ENCODE results near the gene SLC38A4.

Gene SLC38A4

GRCh38 chr12:46814143-46814542 is 11.7 kb downstream of the SLC38A4 start:
- no peak overlapping the region for H3K4me2 ChIP-seq (ENCODE audit: low read depth, low read length)
- no peaks in the 10 kb centered on the region for H3K9me3 ChIP-seq (replicated peaks; ENCODE audit: insufficient read depth, low read length)
- no peak for DNase-seq
- H3K27me3 ChIP-seq (replicated peaks; ENCODE audit: insufficient read depth, low read length) = no peaks in the 10 kb centered on the region
- no peak overlapping the region for H3K4me3 ChIP-seq (ENCODE audit: low read length)
- H3K79me2 ChIP-seq (ENCODE audit: low read length) = no peaks in the 10 kb centered on the region
- no peaks in the 10 kb centered on the region for H3K4me1 ChIP-seq (ENCODE audit: low read length)
- H3F3A ChIP-seq (ENCODE audit: insufficient read depth, low read length) = no peaks in the 10 kb centered on the region
- no peaks in the 10 kb centered on the region for H3K9me2 ChIP-seq (replicated peaks; ENCODE audit: insufficient read depth, low read length)
- H3K36me3 ChIP-seq (replicated peaks; ENCODE audit: insufficient read depth, low read length) = no peaks in the 10 kb centered on the region
- no peaks in the 10 kb centered on the region for H4K20me1 ChIP-seq (ENCODE audit: insufficient read depth, low read length)
- TF ChIP-seq EZH2phosphoT487 (IDR thresholded peaks at IDR 0.05; ENCODE audit: low read length) (no peak), EZH2 (optimal IDR thresholded peaks at IDR 0.05; ENCODE audit: low read depth, low read length) (no peak)
- TF ChIP-seq, protein P1, sequence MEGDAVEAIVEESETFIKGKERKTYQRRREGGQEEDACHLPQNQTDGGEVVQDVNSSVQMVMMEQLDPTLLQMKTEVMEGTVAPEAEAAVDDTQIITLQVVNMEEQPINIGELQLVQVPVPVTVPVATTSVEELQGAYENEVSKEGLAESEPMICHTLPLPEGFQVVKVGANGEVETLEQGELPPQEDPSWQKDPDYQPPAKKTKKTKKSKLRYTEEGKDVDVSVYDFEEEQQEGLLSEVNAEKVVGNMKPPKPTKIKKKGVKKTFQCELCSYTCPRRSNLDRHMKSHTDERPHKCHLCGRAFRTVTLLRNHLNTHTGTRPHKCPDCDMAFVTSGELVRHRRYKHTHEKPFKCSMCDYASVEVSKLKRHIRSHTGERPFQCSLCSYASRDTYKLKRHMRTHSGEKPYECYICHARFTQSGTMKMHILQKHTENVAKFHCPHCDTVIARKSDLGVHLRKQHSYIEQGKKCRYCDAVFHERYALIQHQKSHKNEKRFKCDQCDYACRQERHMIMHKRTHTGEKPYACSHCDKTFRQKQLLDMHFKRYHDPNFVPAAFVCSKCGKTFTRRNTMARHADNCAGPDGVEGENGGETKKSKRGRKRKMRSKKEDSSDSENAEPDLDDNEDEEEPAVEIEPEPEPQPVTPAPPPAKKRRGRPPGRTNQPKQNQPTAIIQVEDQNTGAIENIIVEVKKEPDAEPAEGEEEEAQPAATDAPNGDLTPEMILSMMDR (IDR thresholded peaks at IDR 0.05; ENCODE audit: low read length) = no peak
- H3K9ac ChIP-seq (ENCODE audit: low read length) = no peak overlapping the region
- H3K27ac ChIP-seq (ENCODE audit: low read length) = no peak overlapping the region
- H2AFZ ChIP-seq (ENCODE audit: low read length) = no peak overlapping the region

DNA sequence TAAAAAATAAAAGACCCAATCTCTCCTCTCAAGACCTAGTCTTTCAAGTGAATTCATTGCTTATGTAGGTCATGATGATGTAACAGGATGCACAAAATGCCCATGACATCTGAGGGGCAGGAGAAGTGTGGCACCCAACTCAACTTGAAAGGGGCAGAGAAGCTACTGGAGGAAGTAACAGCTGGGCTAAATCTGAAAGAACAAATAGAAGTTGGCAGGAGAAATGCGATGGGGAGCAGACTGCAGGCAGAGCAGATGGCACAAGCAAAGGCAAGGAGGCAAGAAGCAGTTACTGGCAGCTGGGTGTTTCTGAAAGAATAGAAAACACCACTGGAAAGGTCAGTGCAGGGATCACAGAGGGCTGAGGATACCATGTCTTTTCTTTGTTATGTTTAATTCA is 14.6 kb downstream of the SLC38A4 start:
- no peak overlapping the region for H3K4me2 ChIP-seq (ENCODE audit: low read depth, low read length)
- H3K27ac ChIP-seq (ENCODE audit: low read length) = no peak overlapping the region
- no peaks in the 10 kb centered on the region for H3K36me3 ChIP-seq (replicated peaks; ENCODE audit: insufficient read depth, low read length)
- no peaks in the 10 kb centered on the region for H3K79me2 ChIP-seq (ENCODE audit: low read length)
- TF ChIP-seq EZH2phosphoT487 (IDR thresholded peaks at IDR 0.05; ENCODE audit: low read length) (no peak), EZH2 (optimal IDR thresholded peaks at IDR 0.05; ENCODE audit: low read depth, low read length) (no peak)
- TF ChIP-seq, protein P1 (IDR thresholded peaks at IDR 0.05; ENCODE audit: low read length) = no peak
- H4K20me1 ChIP-seq (ENCODE audit: insufficient read depth, low read length) = no peaks in the 10 kb centered on the region
- no peaks in the 10 kb centered on the region for H3K9me3 ChIP-seq (replicated peaks; ENCODE audit: insufficient read depth, low read length)
- H3F3A ChIP-seq (ENCODE audit: insufficient read depth, low read length) = no peaks in the 10 kb centered on the region
- no peaks in the 10 kb centered on the region for H3K9me2 ChIP-seq (replicated peaks; ENCODE audit: insufficient read depth, low read length)
- DNase-seq = no peak
- H3K9ac ChIP-seq (ENCODE audit: low read length) = no peak overlapping the region
- H2AFZ ChIP-seq (ENCODE audit: low read length) = no peak overlapping the region
- H3K4me1 ChIP-seq (ENCODE audit: low read length) = no peaks in the 10 kb centered on the region
- H3K4me3 ChIP-seq (ENCODE audit: low read length) = no peak overlapping the region
- no peaks in the 10 kb centered on the region for H3K27me3 ChIP-seq (replicated peaks; ENCODE audit: insufficient read depth, low read length)

GRCh38 chr12:46808955-46809697 is 16.7 kb downstream of the SLC38A4 start:
- H3K4me2 ChIP-seq (ENCODE audit: low read depth, low read length) = no peak overlapping the region
- no peak overlapping the region for H3K9ac ChIP-seq (ENCODE audit: low read length)
- H3F3A ChIP-seq (ENCODE audit: insufficient read depth, low read length) = no peaks in the 10 kb centered on the region
- no peaks in the 10 kb centered on the region for H3K79me2 ChIP-seq (ENCODE audit: low read length)
- H3K4me1 ChIP-seq (ENCODE audit: low read length) = no peaks in the 10 kb centered on the region
- H3K9me3 ChIP-seq (replicated peaks; ENCODE audit: insufficient read depth, low read length) = no peaks in the 10 kb centered on the region
- H3K27me3 ChIP-seq (replicated peaks; ENCODE audit: insufficient read depth, low read length) = no peaks in the 10 kb centered on the region
- no peak overlapping the region for H2AFZ ChIP-seq (ENCODE audit: low read length)
- TF ChIP-seq, protein P1 (IDR thresholded peaks at IDR 0.05; ENCODE audit: low read length) = no peak
- TF ChIP-seq EZH2 (optimal IDR thresholded peaks at IDR 0.05; ENCODE audit: low read depth, low read length) = no peak
- TF ChIP-seq EZH2phosphoT487 (IDR thresholded peaks at IDR 0.05; ENCODE audit: low read length) = no peak
- H3K9me2 ChIP-seq (replicated peaks; ENCODE audit: insufficient read depth, low read length) = no peaks in the 10 kb centered on the region
- H3K4me3 ChIP-seq (ENCODE audit: low read length) = no peak overlapping the region
- DNase-seq = no peak
- no peaks in the 10 kb centered on the region for H3K36me3 ChIP-seq (replicated peaks; ENCODE audit: insufficient read depth, low read length)
- no peaks in the 10 kb centered on the region for H4K20me1 ChIP-seq (ENCODE audit: insufficient read depth, low read length)
- H3K27ac ChIP-seq (ENCODE audit: low read length) = no peak overlapping the region
